HG02943 (cell line): ENCODE data around the gene CYP2C18.
"Not testable (repeated sequence)": the region's sequence is repeated elsewhere in the genome, so short reads cannot be mapped to it uniquely, and the experiment has no call there.

Experiments
- ATAC-seq: cut with Tn5 transposase; IDR thresholded peaks from one replicate; pipeline ENCODE4 v1.9.1; 2021; ENCODE audit warnings: mild to moderate bottlenecking, low read depth, moderate library complexity; ENCODE audit not compliant: unreplicated experiment

The CYP2C18 gene

DNA sequence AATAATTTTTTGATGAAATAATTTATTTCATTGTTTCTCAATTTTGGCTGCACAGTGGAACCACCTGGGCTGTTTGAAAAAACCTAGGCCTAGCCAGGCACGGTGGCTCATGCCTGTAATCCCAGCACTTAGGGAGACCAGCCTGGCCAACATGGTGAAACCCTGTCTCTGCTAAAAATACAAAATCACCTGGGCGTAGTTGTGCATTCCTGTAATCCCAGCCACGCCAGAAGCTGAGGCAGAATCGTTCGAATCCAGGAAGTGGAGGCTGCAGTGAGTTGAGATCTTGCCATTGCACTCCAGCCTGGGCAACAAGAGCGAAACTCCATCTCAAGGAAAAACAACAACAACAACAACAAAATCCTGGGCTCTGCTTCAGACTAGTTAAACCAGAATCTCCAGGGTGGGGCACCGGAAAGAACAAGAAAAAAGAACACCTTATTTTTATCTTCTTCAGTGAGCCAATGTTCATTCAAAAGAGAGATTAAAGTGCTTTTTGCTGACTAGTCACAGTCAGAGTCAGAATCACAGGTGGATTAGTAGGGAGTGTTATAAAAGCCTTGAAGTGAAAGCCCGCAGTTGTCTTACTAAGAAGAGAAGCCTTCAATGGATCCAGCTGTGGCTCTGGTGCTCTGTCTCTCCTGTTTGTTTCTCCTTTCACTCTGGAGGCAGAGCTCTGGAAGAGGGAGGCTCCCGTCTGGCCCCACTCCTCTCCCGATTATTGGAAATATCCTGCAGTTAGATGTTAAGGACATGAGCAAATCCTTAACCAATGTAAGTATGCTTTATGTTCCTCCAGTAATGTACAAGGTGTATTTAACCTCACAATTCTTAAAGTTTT is at the start of gene CYP2C18:
Gene CYP2C18, plus strand, starts transcription at position 516 of the 841 bp plus-strand sequence. Its CDS starts 91 bp downstream, at position 607.
- ATAC-seq, result no peak

DNA sequence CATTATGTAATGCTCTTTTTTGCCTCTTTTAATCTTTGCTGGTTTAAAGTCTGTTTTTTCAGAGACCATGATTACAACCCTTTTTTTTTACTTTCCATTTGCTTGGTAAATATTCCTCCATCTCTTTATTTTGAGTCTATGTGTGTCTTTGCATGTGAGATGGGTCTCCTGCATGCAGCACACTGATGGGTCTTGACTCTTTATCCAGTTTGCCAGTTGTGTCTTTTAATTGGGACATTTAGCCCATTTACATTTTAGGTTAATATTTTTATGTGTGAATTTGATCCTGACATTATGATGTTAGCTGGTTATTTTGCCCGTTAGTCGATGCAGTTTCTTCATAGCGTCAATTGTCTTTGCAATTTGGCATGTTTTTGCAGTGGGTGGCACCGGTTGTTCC is 45.4 kb upstream of the CYP2C18 start:
- not testable (repeated sequence) for ATAC-seq

DNA sequence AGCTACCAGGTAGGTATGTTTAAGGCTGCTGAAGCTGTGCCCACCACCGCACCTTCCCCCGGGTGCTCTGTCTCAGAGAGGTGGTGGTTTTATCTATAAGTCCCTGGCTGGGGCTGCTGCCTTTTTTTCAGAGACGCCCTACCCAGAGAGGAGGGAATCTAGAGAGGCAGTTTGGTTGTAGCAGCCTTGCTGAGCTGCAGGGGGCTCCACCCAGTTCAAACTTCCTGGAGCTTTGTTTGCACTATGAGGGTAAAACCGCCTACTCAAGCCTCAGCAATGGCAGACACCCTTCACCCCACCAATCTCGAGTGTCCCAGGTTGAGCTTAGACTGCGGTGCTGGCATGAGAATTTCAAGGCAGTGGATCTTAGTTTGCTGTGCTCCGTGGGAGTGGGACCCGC is 43.6 kb upstream of the CYP2C18 start:
- ATAC-seq, result no peak

DNA sequence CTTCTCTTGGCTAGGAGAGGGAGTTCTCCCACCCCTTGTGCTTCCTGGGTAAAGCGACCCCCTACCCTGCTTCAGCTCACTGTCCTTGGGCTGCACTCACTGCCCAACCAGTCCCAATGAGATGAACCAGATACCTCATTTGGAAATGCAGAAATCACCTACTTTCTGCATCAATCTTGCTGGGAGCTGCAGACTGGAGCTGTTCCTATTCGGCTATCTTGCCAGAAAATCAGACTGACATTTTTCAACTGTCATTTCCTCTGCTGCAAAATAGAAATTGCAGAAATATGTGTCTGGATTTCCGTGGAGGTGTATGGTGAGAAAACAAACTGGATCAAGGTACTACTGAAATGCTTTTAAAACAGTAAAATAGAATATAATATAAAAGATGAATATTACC is 43.0 kb upstream of the CYP2C18 start:
- no peak for ATAC-seq

DNA sequence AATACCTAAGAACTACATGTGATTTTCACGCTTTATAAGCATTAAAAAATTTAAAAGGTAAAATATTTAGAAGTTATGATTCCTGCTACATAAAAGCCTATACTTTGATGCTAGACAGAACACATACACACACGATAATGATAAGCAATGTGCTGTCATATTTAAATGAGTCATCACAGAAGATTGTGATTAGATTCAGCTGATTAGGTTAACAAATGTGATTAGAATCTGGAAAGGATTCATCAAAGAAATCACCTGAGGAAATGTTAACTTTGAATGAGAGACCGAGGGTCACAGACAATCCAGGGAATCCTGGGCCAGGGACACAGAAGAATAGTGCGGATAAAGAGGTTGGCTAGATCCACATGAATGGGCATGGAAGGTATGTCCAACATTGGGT is 42.0 kb upstream of the CYP2C18 start:
- no peak for ATAC-seq

DNA sequence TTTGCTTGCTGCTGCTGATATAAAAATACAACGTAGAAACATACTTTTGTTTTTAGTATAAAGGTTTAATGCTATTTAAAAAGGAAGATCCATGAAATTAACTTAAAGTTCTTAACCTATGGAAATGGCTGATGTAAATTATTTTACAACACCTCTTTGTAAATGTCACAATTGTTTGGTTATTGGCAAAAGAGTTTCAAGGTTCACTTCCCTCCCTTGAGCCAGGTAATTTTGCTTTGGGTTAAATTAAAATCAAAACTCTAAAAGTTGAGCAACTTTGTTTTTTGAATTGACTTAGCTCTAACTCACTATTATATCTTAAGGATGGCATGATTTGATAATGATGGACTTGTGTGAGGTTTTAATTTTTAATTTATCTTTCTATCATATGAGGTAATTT is 39.2 kb upstream of the CYP2C18 start:
- ATAC-seq, result no peak

DNA sequence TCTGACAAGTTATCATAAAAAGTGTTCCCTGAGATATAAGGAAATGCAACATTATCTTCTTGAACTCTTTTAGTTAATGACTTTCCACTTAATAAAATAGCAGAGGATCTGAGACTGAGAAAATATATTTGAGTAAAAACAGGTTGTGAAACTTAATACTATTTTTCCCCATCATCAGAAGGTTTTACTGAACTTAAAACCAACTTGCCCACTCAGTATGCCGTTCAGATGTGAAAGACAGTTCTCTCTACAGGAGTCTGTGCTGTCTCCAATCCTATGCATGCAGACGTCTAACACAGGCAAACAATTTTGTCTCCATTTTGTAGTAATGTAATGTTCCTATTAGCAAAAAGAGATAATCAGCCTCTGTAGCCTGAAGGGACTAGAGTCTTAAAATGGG is 38.2 kb upstream of the CYP2C18 start:
- no peak for ATAC-seq

DNA sequence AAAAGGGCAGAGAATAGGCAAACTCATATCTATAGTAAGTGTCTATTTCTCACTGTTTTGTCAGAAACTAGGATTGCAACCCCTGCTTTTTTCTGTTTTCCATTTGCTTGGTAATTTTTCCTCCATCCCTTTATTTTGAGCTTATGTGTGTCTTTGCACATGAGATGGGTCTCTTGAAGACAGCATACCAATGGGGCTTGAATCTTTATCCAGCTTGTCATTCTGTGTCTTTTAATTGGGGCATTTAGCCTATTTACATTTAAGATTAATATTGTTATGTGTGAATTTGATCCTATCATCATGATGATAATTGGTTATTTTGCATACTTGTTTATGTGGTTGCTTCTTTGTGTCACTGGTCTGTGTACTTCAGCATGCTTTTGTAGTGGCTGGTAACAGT is 28.3 kb upstream of the CYP2C18 start:
- ATAC-seq, result not testable (repeated sequence)

DNA sequence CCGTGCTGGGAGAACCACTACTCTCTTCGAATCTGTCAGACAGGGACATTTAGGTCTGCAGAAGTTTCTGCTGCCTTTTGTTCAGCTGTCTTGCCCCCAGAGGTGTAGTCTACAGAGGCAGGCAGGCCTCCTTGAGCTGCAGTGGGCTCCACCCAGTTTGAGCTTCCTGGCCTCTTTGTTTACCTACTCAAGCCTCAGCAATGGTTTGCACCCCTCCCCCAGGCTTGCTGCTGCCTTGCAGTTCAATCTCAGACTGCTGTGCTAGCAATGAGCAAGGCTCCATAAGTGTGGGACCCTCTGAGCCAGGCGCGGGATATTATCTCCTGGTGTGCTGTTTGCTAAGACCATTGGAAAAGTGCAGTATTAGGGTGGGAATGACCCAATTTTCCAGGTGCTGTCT is 20.5 kb upstream of the CYP2C18 start:
- ATAC-seq, result not testable (repeated sequence)

DNA sequence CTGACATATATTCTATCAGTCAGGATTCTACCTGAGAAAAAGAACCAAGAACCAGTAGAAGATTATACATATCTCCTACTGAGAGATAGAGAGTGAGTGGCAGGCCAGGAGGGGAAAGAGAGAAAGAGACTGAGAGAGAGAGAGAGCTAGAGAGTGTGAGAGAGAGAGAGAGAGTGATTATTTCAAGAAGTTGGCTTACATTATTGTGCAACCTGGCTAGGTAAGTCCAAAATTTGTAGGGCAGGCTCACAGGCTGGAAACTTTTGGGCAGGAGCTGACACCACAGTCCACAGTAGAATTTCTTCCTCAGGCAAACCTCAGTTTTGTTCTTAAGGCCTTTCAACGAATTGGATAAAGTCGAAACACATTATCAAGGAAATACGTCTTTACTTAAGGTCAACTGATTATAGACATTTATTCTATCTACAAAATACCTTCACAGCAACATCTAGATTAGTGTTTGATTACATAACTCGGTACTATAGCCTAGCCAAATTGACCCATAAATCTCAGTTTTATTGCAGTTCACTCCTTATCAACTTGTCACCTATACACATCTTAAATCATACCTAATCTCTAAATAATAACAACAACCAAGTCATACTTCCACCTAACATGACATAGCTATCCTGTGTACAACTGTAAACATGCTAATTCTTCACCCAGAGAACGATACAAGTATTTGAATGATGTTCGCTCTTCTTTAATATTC is 17.0 kb upstream of the CYP2C18 start:
- ATAC-seq, result no peak

DNA sequence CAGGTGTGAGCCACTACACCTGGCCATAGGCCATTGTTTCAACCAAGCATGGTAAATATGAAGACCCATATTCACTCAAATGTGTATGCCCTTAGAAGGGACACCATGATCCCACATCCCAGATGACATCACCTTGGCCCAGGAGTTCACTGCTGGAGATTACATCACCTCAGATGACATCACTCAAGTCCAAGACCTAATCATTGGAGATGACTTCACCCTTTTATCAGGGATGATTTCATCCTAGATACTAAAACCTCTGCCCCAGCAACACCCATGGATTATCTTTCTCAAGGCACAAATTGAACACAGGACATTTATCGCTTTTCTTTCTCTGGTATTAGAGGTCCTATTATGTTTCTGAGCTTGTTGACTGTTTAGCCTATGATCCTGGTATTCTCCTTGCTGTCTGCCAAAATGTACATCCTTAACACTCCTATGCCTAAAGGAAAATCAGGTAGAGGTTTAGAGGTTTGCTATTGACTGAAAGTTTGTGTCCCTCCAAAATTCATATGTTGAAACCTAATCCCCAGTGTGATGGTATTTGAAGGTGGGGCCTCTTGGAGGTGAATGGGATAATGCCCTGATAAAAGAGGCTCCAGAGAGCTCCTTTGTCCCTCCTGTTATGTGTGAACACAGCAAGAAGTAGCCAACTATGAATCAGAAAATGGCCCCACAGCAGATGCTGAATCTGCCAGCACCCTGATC is 9.8 kb upstream of the CYP2C18 start:
- no peak for ATAC-seq

DNA sequence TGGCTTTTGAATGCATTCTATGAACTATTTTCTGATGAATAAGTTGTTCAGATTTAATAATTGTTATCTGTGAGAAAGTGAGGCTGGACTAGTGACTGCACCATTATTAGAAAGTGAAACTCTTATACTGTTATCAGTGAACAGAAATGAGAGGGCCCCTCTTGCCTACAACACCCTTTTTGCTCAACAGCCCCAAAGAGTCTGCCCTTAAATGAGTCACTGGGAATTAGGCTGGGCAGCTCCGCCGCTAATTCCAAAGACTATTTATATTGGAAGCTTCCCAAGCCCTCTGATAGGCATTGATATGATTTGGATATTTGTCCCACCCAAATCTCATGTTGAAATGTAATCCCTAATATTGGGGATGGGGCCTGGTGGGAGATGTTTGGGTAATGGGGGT is 7.0 kb upstream of the CYP2C18 start:
- no peak for ATAC-seq

DNA sequence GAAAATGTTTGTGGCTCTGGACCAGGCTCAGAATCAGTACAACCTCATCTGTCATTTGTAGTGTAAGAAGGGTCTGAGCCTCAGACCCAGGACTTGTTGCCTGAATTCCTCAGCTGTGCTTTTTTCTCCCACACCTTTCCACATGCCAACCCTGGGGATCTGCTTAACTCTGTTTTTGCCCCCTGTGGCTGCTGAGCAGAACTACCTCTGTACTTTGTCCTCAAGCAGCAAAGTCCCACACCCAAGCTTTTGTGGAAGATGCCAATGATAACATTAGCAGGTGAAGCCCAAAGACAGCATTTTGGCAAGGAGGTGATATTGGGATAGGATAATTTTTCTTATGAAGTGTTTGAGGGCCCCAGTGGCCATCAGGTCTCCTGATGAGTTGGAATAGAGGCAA is 5.8 kb upstream of the CYP2C18 start:
- no peak for ATAC-seq

DNA sequence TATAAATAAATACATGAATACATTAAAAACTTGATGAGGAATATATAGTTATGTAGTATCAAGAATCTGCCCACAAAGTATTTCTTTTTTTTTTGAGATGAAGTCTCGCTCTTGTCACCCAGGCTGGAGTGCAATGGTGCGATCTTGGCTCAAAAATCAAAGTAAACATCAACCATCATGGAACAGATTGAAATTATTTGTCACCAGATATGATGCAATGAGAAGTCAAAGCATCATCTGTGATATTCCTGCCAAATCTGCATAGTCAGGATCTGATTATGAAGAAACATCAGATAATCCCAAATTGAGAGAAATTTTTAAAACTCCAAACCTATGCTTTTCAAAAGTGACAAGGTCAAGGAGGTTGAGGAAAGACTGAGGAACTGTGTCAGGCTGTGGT is 5.1 kb upstream of the CYP2C18 start:
- no peak for ATAC-seq

DNA sequence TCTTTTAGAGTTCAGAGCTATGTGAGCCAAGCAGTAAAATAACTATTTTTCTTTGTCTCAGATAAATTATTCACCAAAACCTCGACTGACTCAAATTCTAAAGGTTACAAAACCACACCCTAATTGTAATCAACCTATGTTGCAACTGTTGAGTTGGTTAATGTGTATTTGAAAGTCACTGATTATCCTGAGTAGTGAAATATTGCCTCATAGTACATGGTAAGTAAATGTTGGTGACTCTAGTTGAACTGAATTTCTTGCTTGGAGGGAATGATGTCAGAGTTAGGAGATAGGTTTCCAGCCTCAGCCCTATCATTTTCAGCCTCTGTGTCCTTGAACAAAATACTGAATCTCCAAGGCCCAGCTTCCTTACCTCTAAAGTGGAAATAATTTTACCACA is 3.0 kb upstream of the CYP2C18 start:
- peak; percentile 70 for ATAC-seq

DNA sequence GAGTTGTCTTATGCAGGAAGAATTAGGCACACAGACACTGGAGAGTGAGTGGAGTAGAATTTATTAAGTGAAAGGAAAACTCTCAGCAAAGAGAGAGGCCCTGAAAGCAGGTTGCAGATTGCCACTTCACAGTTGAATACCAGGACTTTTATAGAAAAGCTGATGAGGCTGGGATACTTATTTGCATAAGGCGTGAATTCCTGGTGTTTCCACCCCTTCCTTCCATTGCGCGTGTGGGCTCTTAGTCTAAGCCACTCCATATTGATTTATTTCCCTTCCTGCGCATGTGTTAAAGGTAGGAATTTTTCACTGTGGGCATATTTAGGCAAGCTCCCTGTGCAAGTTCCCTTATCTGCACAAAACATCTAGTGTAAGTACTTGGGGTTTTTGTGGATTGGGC is 893 bp upstream of the CYP2C18 start:
- ATAC-seq, result not testable (repeated sequence)

DNA sequence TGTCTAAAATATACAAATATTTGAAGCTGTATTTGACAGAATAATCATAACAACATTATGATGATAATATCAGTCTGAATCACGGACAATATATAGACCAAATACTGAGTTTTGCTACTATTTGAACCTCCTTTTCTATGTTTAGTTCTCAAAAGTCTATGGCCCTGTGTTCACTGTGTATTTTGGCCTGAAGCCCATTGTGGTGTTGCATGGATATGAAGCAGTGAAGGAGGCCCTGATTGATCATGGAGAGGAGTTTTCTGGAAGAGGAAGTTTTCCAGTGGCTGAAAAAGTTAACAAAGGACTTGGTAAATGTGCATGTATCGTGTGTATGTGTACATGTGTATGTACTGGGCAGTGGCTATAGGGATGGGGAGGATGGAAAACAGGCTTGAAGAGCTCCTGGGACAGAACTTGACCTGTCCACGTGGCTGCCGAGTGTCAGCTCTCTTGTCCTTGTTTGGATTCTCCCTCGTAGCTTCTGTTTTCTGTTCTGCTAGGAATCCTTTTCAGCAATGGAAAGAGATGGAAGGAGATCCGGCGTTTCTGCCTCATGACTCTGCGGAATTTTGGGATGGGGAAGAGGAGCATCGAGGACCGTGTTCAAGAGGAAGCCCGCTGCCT is 4.2 kb downstream of the CYP2C18 start:
- ATAC-seq, result no peak

DNA sequence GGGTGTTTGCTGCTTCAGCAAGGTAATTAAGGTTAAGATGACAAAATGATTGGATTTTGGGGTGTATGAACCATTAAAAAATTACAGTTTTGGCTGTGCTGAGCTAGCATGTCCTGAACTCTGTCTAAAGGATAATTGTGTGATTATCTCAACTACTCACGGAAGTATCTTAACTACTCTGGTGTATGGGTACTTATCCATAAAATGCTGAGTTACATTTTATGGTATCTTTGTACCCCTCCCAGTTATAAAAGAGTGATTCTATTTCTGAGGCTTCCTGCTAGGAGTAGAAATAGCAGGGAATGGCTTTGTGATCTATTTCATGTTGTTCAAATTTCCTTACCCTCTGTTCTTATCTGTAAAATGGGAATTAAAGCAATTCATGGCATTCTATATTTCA is 22.6 kb downstream of the CYP2C18 start:
- no peak for ATAC-seq

DNA sequence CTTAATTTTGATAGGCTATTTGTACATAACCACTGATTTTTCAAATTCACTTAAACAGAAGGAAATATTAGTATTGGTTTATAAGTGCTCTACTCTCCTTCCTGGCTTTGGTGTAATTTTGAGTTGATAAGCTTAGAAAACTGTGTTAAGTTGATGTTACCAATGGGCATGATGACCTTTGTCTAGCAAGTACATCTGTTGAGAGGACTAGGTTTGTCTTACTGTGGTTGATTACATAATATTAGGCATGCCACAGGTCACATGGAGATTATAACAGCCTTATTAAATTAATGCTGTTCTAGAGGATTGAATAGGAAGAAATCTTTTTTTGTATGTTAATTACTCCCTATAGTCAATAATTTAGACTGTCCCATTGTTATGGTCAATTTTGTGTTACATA is 27.0 kb downstream of the CYP2C18 start:
- ATAC-seq, result no peak

DNA sequence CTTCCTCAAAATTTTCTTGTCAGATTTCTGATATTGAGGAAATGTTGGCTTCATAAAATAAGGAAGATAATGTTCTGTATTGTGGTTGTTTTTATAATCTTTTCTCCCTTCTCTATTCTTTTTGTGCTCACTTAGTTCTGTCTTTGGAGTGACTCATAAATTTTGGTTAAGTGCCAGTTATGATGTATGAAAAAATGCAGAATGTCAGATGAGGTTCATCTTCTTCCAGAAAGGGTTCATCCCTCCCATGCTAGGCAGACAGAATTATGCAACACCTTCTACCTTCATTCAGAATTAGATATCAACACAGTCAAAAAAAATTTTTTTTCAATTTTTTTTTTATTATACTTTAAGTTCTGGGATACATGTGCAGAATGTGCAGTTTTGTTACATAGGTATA is 42.3 kb downstream of the CYP2C18 start:
- no peak for ATAC-seq

DNA sequence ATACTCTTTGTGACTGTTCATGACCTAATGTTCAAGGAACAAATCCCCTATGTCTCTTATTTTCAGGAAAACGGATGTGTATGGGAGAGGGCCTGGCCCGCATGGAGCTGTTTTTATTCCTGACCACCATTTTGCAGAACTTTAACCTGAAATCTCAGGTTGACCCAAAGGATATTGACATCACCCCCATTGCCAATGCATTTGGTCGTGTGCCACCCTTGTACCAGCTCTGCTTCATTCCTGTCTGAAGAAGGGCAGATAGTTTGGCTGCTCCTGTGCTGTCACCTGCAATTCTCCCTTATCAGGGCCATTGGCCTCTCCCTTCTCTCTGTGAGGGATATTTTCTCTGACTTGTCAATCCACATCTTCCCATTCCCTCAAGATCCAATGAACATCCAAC is 51.7 kb downstream of the CYP2C18 start:
- no peak for ATAC-seq
